ENCODE data around the gene BHLHE40. TPM values are rescaled to one million over a fixed set of nuclear protein-coding genes. Genes with fewer than 3 reads are reported as not detected.

The BHLHE40 gene
- total and polyA plus RNA-seq, 2 donors (not counting 1 experiment from before 2014, with no cell fraction given), result 16.7 to 28.4 TPM

DNA sequence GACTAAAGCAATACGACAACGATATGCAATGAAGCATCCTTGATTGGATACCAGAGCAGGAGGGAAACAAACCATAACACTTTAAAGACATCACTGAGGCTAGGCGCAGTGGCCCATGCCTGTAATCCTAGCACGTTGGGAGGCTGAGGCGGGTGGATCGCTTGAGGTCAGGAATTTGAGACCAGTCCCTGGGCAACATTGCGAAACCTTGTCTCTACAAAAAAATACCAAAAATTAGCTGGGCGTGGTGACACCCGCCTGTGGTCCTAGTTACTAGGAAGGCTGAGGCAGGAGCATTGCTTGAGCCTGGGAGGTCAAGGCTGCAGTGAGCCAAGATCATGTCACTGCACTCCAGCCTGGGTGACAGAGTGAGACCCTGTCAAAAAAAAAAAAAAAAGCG, 33.9 kb upstream of the BHLHE40 start:
- H3K4me2 ChIP-seq (ENCODE audit: extremely low read depth, insufficient read depth, low read length), result no peak overlapping the region
- H4K20me1 ChIP-seq (ENCODE audit: control insufficient read depth, extremely low read depth, insufficient read depth, low read length), result no peaks in the 10 kb centered on the region
- no peaks in the 10 kb centered on the region for H3K9me3 ChIP-seq (ENCODE audit: control insufficient read depth, insufficient read depth, low read depth, low read length)
- DNase-seq (ENCODE audit: low read depth in 2 of 2), result no peak
- H3K27ac ChIP-seq (ENCODE audit: insufficient read depth, low read length), result no peak overlapping the region
- H3K9ac ChIP-seq (ENCODE audit: insufficient read depth, low read length), result no peak overlapping the region
- no peak overlapping the region for H3K4me3 ChIP-seq (replicated peaks in 1 of 4; ENCODE audit: control extremely low read depth in 1 of 4, insufficient read depth in 1 of 4, low read depth in 3 of 4, low read length in 4 of 4)
- H3K27me3 ChIP-seq (ENCODE audit: control insufficient read depth, insufficient read depth, low read length), result no peaks in the 10 kb centered on the region
- H3K79me2 ChIP-seq (ENCODE audit: control insufficient read depth, insufficient read depth, low read length), result no peaks in the 10 kb centered on the region
- H3K36me3 ChIP-seq (ENCODE audit: control insufficient read depth, insufficient read depth, low read length), result no peaks in the 10 kb centered on the region
- no peaks in the 10 kb centered on the region for H3K4me1 ChIP-seq (ENCODE audit: control insufficient read depth, extremely low read depth, insufficient read depth, low read length)
- TF ChIP-seq, protein P1, sequence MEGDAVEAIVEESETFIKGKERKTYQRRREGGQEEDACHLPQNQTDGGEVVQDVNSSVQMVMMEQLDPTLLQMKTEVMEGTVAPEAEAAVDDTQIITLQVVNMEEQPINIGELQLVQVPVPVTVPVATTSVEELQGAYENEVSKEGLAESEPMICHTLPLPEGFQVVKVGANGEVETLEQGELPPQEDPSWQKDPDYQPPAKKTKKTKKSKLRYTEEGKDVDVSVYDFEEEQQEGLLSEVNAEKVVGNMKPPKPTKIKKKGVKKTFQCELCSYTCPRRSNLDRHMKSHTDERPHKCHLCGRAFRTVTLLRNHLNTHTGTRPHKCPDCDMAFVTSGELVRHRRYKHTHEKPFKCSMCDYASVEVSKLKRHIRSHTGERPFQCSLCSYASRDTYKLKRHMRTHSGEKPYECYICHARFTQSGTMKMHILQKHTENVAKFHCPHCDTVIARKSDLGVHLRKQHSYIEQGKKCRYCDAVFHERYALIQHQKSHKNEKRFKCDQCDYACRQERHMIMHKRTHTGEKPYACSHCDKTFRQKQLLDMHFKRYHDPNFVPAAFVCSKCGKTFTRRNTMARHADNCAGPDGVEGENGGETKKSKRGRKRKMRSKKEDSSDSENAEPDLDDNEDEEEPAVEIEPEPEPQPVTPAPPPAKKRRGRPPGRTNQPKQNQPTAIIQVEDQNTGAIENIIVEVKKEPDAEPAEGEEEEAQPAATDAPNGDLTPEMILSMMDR (conservative IDR thresholded peaks at IDR 0.05 in 1 of 2, IDR thresholded peaks at IDR 0.05 in 1 of 2; ENCODE audit: low read depth in 1 of 2, low read length in 2 of 2), result no peak
- no peak for TF ChIP-seq EZH2 (IDR thresholded peaks at IDR 0.05; ENCODE audit: low read length, missing control alignments)
- no peak overlapping the region for H2AFZ ChIP-seq (ENCODE audit: low read length)

DNA sequence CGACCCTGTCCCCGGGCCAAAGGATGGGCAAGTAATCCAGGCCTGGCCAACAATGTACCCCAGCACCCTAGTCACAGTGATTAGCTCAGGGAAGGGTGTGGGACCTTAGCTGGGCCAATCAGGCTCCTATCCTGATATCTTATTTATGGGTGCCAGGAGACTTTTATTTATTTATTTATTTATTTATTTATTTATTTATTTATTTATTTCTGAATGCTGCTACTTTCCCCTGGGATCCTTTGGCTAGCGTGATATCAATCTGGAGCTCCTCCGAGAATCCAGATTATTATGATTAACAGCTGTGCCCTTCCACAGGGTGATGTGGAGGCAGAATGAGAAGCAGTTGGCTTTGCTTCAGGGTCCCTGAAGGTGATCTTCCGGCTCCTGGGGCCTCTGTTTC, 32.2 kb upstream of the BHLHE40 start:
- no peak overlapping the region for H3K4me2 ChIP-seq (ENCODE audit: extremely low read depth, insufficient read depth, low read length)
- no peaks in the 10 kb centered on the region for H3K27me3 ChIP-seq (ENCODE audit: control insufficient read depth, insufficient read depth, low read length)
- no peak overlapping the region for H2AFZ ChIP-seq (ENCODE audit: low read length)
- no peaks in the 10 kb centered on the region for H3K79me2 ChIP-seq (ENCODE audit: control insufficient read depth, insufficient read depth, low read length)
- no peak overlapping the region for H3K27ac ChIP-seq (ENCODE audit: insufficient read depth, low read length)
- TF ChIP-seq EZH2 (IDR thresholded peaks at IDR 0.05; ENCODE audit: low read length, missing control alignments), result no peak
- TF ChIP-seq, protein P1 (conservative IDR thresholded peaks at IDR 0.05 in 1 of 2, IDR thresholded peaks at IDR 0.05 in 1 of 2; ENCODE audit: low read depth in 1 of 2, low read length in 2 of 2), result no peak
- no peaks in the 10 kb centered on the region for H3K36me3 ChIP-seq (ENCODE audit: control insufficient read depth, insufficient read depth, low read length)
- H4K20me1 ChIP-seq (ENCODE audit: control insufficient read depth, extremely low read depth, insufficient read depth, low read length), result no peaks in the 10 kb centered on the region
- H3K9me3 ChIP-seq (ENCODE audit: control insufficient read depth, insufficient read depth, low read depth, low read length), result no peaks in the 10 kb centered on the region
- no peaks in the 10 kb centered on the region for H3K4me1 ChIP-seq (ENCODE audit: control insufficient read depth, extremely low read depth, insufficient read depth, low read length)
- H3K4me3 ChIP-seq (replicated peaks in 1 of 4; ENCODE audit: control extremely low read depth in 1 of 4, insufficient read depth in 1 of 4, low read depth in 3 of 4, low read length in 4 of 4), result no peak overlapping the region
- no peak for DNase-seq (ENCODE audit: low read depth in 2 of 2)
- H3K9ac ChIP-seq (ENCODE audit: insufficient read depth, low read length), result no peak overlapping the region

DNA sequence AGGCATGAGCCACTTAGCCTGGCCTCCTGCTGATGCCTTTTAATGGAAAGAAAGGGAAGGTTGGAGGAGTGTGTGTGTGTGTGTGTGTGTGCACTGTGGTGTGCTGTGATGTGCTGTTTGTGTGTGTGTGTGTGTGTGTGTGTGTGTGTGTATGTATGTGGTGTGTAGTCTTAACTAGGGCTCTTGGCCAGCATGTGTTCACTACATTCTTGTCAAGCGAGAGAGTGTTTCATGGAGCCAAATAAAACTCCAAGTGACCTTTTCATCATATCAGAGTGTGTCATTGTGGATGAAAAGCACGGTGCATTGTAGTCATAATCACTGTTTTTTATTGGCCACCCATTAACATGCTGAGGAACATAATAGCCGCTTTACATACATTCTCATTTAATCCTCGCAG, 30.8 kb upstream of the BHLHE40 start:
- Histone ChIP-seq H3K4me3 (replicated peaks in 1 of 4; ENCODE audit: control extremely low read depth in 1 of 4, insufficient read depth in 1 of 4, low read depth in 3 of 4, low read length in 4 of 4) (no peak overlapping the region), H3K27ac (ENCODE audit: insufficient read depth, low read length) (no peak overlapping the region), H4K20me1 (ENCODE audit: control insufficient read depth, extremely low read depth, insufficient read depth, low read length) (no peaks in the 10 kb centered on the region), H3K79me2 (ENCODE audit: control insufficient read depth, insufficient read depth, low read length) (no peaks in the 10 kb centered on the region), H3K36me3 (ENCODE audit: control insufficient read depth, insufficient read depth, low read length) (no peaks in the 10 kb centered on the region), H3K4me2 (ENCODE audit: extremely low read depth, insufficient read depth, low read length) (no peak overlapping the region), H3K9ac (ENCODE audit: insufficient read depth, low read length) (no peak overlapping the region), H3K9me3 (ENCODE audit: control insufficient read depth, insufficient read depth, low read depth, low read length) (no peaks in the 10 kb centered on the region), H2AFZ (ENCODE audit: low read length) (no peak overlapping the region), H3K4me1 (ENCODE audit: control insufficient read depth, extremely low read depth, insufficient read depth, low read length) (no peaks in the 10 kb centered on the region), H3K27me3 (ENCODE audit: control insufficient read depth, insufficient read depth, low read length) (no peaks in the 10 kb centered on the region)
- DNase-seq (ENCODE audit: low read depth in 2 of 2), result peak in 1 of 2 donors; percentile 53
- TF ChIP-seq, protein P1 (conservative IDR thresholded peaks at IDR 0.05 in 1 of 2, IDR thresholded peaks at IDR 0.05 in 1 of 2; ENCODE audit: low read depth in 1 of 2, low read length in 2 of 2), result no peak
- TF ChIP-seq EZH2 (IDR thresholded peaks at IDR 0.05; ENCODE audit: low read length, missing control alignments), result no peak

All from fibroblast of lung (primary cell).